GM11168 (cell line): Measurements from ENCODE around the gene DDRGK1.
"Not testable (repeated sequence)": the region's sequence is repeated elsewhere in the genome, so short reads cannot be mapped to it uniquely, and the experiment has no call there.

Source experiments
- in situ Hi-C: fragments of 300-500 bp; cut with MboI; formaldehyde crosslinking; loops from one replicate; pipeline ENCODE4 v1.12.0; 2022; ENCODE audit warnings: low sequenced_read_pairs; ENCODE audit not compliant: unreplicated experiment

Gene DDRGK1

GRCh38 chr20:3190681-3191111 is 13.8 kb downstream of the DDRGK1 start:
- in situ Hi-C loops = no loop called here

DNA sequence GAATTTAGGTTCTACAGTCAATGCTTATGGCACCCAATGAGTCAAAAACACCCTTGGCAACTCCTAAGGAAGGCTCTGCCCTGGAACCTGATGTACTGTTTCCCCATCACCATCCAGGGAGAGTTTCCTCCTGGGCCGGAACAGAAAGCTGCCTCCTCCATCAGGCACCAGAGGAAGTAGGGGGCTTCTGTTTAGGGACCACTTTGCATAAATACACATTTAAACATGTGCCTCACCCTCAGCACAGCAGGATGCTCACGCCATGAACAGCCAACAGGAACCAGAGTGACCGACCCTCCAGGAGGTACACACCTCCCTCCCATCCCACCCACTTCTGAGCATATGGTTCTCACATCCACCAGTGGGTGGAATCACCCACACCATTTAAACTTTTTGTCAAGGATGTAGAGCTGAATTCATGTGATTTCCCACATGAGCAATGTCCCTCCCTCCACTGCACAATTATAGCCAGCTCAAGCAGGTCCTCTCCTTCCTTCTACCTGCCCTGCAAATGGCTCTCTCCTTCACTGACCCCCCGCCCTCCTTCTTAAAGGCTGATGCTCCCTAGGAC is 14.8 kb downstream of the DDRGK1 start:
- in situ Hi-C loops = no loop called here

DNA sequence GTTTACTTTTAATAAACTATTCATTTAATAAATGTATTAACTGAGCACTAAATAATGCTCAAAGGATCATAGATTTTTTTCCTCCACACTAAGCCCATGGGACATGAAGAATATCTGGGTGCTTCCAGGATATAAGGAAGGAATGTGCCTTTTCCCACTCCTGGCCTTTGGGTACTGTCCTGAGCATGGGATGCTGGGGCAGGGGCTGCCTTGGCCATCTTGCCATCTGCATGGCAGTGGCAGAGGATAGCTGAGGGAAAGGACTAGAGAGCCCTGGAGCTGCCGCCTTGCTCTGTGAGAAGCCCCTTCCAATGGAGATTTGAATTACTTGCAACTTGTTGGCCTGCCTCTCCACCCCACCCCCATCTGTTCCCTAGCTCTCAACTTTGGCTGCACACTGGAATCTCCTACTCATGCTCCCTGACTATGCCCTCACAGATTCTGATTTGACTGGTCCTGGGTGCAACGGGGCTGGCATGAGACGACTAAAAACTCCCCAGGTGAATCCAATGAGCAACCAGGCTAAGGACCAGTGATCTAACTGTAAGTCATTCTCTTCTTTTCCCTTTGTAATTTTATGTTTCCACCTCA is 15.6 kb downstream of the DDRGK1 start:
- in situ Hi-C loops = no loop called here

GRCh38 chr20:3187861-3188260 is 16.6 kb downstream of the DDRGK1 start:
- in situ Hi-C loops = not testable (repeated sequence)

- in situ Hi-C loops = no loop called here
Observed at GRCh38 chr20:3183896-3184612, 20.4 kb downstream of the DDRGK1 start.

DNA sequence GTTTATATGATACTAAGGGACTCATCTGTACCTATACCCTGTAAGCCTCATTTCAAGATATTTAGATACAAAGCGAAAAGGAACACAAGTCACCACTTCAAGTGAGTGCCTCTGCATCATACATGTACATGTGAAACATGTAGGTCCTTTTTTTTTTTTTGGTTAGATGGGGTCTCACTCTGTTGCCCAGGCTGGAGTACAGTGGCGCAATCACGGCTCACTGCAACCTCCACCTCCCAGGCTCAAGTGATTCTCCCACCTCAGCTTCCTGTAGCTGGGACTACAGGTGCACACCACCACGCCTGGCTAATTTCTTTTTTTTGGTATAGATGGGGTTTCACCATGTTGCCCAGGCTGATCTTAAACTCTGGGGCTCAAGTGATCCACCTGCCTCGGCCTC is 22.1 kb downstream of the DDRGK1 start:
- in situ Hi-C loops = not testable (repeated sequence)

- in situ Hi-C loops = no loop called here
Observed at GRCh38 chr20:3181270-3181669, 23.2 kb downstream of the DDRGK1 start.

DNA sequence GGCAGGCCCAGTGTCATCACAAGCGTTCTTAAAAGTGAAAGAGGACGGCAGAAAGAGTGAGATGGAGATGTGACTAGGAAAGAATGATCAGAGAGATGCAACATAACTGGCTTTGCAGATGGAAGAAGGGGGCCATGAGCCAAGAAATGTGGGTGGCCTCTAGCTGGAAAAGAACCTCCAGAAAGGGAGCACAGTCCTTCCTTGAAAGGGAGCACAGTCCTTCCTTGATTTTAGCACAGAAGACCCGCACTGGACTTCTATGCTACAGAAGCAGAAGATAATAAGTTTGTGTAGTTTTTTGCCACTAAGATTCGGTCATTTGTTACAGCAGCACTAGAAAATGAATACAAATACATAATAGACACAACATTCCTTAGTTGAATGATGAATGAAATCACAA is 24.2 kb downstream of the DDRGK1 start:
- in situ Hi-C loops = no loop called here

- in situ Hi-C loops = no loop called here
Observed at GRCh38 chr20:3177746-3178485, 26.6 kb downstream of the DDRGK1 start.

DNA sequence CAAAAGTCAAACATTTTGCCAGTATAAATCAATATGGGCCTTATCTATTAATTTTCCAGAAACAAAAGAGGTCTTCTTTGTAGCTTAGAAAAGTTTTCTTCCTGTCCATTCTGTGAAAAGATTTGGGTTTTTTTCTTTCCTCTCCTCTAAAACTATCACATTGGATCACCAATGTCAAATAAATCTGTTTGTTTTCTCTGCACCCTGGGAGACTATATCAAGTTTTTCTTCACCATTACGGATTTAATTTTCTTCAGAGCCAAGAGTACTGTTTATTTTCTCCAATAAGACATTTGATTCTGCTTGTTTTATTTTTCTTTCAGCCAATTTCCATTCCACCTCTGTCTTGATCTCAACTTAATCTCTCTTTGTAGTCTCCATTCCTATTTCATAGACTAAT is 29.2 kb downstream of the DDRGK1 start:
- in situ Hi-C loops = no loop called here

- in situ Hi-C loops = no loop called here
Observed at GRCh38 chr20:3174442-3175261, 29.8 kb downstream of the DDRGK1 start.

DNA sequence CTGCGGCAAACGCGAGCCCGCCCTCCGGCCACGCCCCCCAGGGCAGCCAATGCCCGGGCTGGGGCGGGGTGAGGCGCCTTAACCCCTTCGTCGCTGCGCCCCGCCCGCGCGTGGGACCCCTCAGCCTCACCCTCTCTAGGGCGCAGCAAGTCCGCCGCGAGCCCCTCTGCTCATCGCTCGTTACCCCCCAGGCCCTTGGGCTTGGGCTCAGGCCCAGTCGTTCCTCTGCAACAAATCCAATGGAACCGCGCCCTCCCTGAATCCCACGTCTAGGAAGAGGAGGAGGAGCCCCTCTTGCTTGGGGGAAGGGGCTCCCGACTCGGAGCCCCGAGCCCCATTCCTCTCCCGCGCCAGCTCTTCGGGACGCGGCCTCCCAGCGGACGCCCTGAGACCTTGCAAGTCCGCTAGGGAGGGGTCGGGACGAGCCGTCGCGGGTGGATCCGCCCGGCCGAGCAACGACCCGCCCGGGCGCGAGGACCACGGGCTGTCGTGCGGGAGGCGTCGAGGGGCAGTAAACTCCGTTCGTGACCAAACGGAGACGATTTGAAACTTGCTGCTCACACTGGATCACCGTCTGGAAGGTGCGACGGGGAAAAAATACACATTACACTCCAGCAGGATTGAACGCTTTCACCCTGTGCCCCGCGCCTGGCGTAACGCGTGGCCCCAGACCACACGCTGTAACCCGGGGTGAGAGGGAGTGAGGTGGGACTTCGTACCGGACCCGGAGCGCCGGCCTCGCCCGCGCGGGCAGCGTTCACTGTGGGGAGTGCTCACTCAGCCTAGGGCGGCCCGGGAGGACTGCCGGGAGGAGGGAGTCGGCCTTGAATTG is 30.7 kb downstream of the DDRGK1 start:
- in situ Hi-C loops = no loop called here

DNA sequence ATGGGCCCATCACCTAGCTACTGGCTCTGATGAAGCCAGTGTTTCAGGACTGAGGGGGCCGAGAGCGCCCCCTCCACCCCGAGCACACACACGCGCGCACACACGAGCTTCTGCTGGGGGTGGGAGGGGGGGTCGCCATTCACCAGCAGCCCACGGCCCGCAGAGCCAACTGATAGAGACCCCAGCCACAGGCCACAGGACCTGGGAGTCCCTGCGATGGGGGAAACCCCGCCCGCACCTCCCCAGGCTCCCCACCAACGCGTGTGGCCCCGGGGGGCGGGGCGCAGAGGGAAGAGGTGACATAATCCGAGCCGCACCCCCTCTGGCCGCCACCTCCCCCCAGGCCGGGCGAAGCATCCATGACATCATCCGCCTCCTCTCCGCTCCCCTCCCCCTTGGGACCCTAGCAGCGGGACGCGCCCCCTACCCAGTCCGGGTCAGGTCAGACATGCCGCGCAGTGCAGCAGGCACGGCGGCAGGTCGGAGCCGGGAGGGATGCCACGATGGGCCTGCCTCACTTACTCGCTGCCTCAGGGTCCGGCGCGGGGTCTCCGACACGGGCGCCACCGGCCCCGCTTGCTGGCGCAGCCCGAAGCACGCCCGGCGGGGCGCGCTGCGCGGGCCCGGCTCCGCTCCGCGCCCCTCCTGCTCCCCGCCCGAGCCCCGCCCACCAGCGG is 31.4 kb downstream of the DDRGK1 start, which contains the start of gene LZTS3:
LZTS3 (minus strand) TSS at position 617 of the 677 bp plus-strand sequence. CDS start 6,386 bp downstream, outside the sequence.
- in situ Hi-C loops = no loop called here

- in situ Hi-C loops = no loop called here
Observed at GRCh38 chr20:3172126-3172932, 32.2 kb downstream of the DDRGK1 start.

GRCh38 chr20:3171391-3172125 is 32.9 kb downstream of the DDRGK1 start:
- in situ Hi-C loops = no loop called here

DNA sequence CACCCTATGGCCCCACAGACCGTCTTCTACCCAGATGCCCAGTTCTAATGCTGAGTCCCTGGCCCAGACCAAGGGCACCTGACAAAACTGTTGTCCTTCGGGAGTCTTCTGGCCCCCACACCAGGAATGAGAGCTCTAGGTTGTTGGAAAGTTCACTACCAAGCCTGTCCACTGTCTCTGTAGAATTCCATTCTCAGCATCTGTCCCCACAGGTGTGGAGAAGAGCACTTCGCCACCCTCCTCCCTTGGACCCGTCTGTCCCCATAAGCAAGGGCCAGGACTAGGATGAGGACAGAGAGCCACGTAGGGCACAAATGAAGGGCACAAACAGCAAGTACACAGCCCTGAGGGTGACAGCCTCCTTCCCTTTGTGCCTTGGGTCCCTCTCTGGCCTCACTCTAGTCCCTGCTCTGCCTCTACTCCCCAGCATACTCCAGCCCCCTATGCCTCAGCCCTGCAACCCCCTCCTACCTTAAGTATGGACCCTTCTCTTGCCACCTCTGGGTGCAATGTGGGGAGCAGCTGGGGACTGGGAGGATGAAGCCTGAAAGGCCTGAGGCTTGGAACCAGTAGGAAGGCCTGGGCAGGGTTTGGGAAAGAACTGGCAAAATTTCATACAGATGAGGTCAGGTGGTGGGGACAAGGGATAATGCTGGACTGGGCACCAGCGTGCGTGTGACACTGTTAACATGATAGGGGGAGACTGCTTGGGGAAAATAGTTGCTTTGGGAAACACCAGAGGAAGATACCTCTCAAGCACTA is 35.5 kb downstream of the DDRGK1 start:
- in situ Hi-C loops = no loop called here
